ENCODE measurements around the gene RGS10. TPM values are rescaled to one million over a fixed set of nuclear protein-coding genes. Genes with fewer than 3 reads are reported as not detected.

RGS10 gene
- total RNA-seq, 1 donor from 2014 or later, result 95.1 TPM

GRCh38 chr10:119455609-119456434 lies 86.7 kb downstream of the RGS10 start:
- intact Hi-C loops (cut with micrococcal nuclease), result no loop called here

GRCh38 chr10:119454990-119455389 lies 87.5 kb downstream of the RGS10 start:
- intact Hi-C loops (cut with micrococcal nuclease), result no loop called here

- intact Hi-C loops (cut with micrococcal nuclease), result no loop called here
These were observed 88.2 kb downstream of the RGS10 start for GRCh38 chr10:119454316-119454715.

GRCh38 chr10:119453313-119453712 lies 89.2 kb downstream of the RGS10 start:
- intact Hi-C loops (cut with micrococcal nuclease), result no loop called here

- intact Hi-C loops (cut with micrococcal nuclease), result no loop called here
These were observed 90.1 kb downstream of the RGS10 start for GRCh38 chr10:119452396-119452795.

- intact Hi-C loops (cut with micrococcal nuclease), result no loop called here
These were observed 91.1 kb downstream of the RGS10 start for GRCh38 chr10:119451300-119451896.

- intact Hi-C loops (cut with micrococcal nuclease), result no loop called here
These were observed 91.8 kb downstream of the RGS10 start for GRCh38 chr10:119450606-119451299.

Other genes with a start within 250 kb of the RGS10 start
- gene TIAL1, start 54.2 kb upstream of the RGS10 start, total RNA-seq, result 162 and 166 TPM in 2 replicates
- 19.2 and 20.2 TPM in 2 replicates for gene BAG3, start 108.7 kb upstream of the RGS10 start, total RNA-seq
- 9.6 and 10.6 TPM in 2 replicates for gene INPP5F, start 183.3 kb upstream of the RGS10 start, total RNA-seq

All from T-helper 2 cell treated with Interferon-gamma antibody and Interleukin-4, amounts not matched to agents 100 ng/mL and 5 ng/mL, for 36 hours (primary cell).